HepG2 (cell line): Measurements from ENCODE around the gene CD248. TPM values are rescaled to one million over a fixed set of nuclear protein-coding genes. Genes with fewer than 3 reads are reported as not detected.

Source experiments
- CENPX ChIP-seq: sonication (generic); formaldehyde crosslinking; IDR thresholded peaks from 2 replicates; pipeline ENCODE4 v1.9.0; 2021; ENCODE audit warnings: mild to moderate bottlenecking, missing genetic modification reagents, moderate library complexity
- CHD4 ChIP-seq: fragments of 200-600 bp; sonication (generic); IDR thresholded peaks from 2 replicates; pipeline ENCODE4 v1.7.0; 2017; ENCODE audit warnings: mild to moderate bottlenecking, low read length, borderline replicate concordance
- FOXA1 ChIP-seq, 2 experiments: fragments of 450-650 bp in 1 of 2; sonication (generic) in 1 of 2; formaldehyde crosslinking in 1 of 2; IDR thresholded peaks; 2 replicates each; pipeline versions ENCODE4 v1.4.0 to v1.6.1; 2016 to 2020; ENCODE audit warnings: missing genetic modification reagents in 1 of 2
- MYC ChIP-seq: sonication (generic); formaldehyde crosslinking; IDR thresholded peaks from 2 replicates; pipeline ENCODE4 v1.9.0; 2021; ENCODE audit warnings: missing genetic modification reagents, borderline replicate concordance
- ZFP36L1 ChIP-seq: sonication (generic); formaldehyde crosslinking; IDR thresholded peaks from 2 replicates; pipeline ENCODE4 v1.8.0; 2022; ENCODE audit warnings: mild to moderate bottlenecking, missing genetic modification reagents, moderate library complexity
- ZNF776 ChIP-seq: sonication (generic); formaldehyde crosslinking; IDR thresholded peaks from 2 replicates; pipeline ENCODE4 v1.4.0; 2020; ENCODE audit warnings: mild to moderate bottlenecking, missing genetic modification reagents
- polyA plus RNA-seq, 8 experiments: library from polyadenylated mRNA; depleted of rRNA in 3 of 8; stranded (reverse) in 7 of 8; unstranded in 1 of 8; fragments of >200 nt; fragmentation: Illumina TruSeq in 4 of 8; extraction: Trizol in 4 of 8; gene quantifications; 2 replicates each; pipeline versions ENCODE4 v1.2.1 to v1.2.3, GENCODE V29; 2011 to 2016; ENCODE audit warnings: low read depth in 4 of 8, missing spikeins in 1 of 8, mixed read lengths in 1 of 8; ENCODE audit not compliant: insufficient read depth in 1 of 8
- total RNA-seq, 5 experiments: library from RNA; depleted of rRNA; stranded (reverse); fragments of >200 nt; fragmentation: Illumina TruSeq; extraction: Trizol; gene quantifications; 2 replicates each; pipeline ENCODE4 v1.2.3, GENCODE V29; 2016; ENCODE audit warnings: low read depth in 1 of 5
- TF ChIP-seq, protein P1 (sequence below), 2 experiments: fragments of 450-650 bp in 1 of 2; sonication (generic) in 1 of 2; formaldehyde crosslinking in 1 of 2; IDR thresholded peaks; 2 replicates each; pipeline versions ENCODE4 v1.6.1 to v1.8.0; 2016 to 2022; ENCODE audit warnings: antibody characterized with exemption in 1 of 2, mild to moderate bottlenecking in 1 of 2, missing genetic modification reagents in 1 of 2
- TF ChIP-seq, protein P2 (sequence below), 2 experiments: sonication (generic) in 1 of 2; formaldehyde crosslinking in 1 of 2; IDR thresholded peaks; 2 replicates each; pipeline versions ENCODE4 v1.6.1 to v1.9.0; 2014 to 2022; ENCODE audit warnings: antibody characterized with exemption in 1 of 2, borderline replicate concordance in 1 of 2, inconsistent platforms in 1 of 2, low read depth in 1 of 2, missing genetic modification reagents in 1 of 2
- TF ChIP-seq, protein P3 (sequence below): sonication (generic); formaldehyde crosslinking; IDR thresholded peaks from 2 replicates; pipeline ENCODE4 v1.8.1; 2023; ENCODE audit warnings: mild to moderate bottlenecking, missing genetic modification reagents

CD248 gene
- total and polyA plus RNA-seq, 2 of the 13 experiments (the other 11 are each of a cell fraction or from before 2014, with no cell fraction given): 0.25 to 0.35 TPM

DNA sequence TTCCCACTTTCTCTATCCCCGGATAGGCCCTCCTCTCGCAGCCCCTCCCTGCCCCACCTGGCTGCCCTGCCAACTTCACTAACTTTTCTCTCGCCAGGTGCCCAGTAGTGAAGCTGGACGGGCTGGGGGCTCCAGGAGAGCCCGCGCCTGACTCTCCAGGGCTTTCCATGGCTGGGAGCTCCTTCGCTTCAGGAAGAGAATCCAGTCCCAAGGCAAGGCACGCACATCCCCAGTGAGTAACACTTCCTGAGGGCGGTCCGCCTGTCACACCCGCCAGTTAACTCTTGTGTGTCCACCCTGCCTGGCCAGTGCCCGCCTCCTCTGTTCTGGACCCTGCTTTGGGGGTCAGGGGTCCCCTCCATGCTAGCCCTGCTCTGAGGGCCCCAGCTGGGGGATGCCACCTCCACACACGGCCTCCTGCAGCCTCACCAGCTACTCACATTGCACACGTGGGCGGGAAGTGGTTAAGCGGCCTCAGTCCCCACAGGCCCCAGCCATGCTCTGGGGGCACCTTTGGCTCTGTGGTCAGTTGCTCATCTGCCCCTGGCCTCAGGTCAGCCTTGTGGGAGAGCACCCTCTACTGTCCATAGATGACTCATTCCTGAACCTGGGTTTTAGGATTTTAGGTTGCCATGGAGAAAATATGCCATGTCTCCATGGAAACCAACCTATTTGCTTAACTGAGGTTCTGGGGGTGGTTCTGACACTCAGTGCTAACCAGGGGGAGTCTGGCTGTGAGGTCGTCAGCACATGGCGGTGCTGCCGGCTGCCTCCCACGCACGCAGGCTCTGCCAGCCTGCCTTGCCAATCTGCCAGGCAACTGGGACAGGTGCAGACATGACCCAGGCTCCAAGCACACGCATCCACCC, 19.6 kb upstream of the CD248 start, which contains the start of gene RIN1 (continued):
- TF ChIP-seq, protein P1, sequence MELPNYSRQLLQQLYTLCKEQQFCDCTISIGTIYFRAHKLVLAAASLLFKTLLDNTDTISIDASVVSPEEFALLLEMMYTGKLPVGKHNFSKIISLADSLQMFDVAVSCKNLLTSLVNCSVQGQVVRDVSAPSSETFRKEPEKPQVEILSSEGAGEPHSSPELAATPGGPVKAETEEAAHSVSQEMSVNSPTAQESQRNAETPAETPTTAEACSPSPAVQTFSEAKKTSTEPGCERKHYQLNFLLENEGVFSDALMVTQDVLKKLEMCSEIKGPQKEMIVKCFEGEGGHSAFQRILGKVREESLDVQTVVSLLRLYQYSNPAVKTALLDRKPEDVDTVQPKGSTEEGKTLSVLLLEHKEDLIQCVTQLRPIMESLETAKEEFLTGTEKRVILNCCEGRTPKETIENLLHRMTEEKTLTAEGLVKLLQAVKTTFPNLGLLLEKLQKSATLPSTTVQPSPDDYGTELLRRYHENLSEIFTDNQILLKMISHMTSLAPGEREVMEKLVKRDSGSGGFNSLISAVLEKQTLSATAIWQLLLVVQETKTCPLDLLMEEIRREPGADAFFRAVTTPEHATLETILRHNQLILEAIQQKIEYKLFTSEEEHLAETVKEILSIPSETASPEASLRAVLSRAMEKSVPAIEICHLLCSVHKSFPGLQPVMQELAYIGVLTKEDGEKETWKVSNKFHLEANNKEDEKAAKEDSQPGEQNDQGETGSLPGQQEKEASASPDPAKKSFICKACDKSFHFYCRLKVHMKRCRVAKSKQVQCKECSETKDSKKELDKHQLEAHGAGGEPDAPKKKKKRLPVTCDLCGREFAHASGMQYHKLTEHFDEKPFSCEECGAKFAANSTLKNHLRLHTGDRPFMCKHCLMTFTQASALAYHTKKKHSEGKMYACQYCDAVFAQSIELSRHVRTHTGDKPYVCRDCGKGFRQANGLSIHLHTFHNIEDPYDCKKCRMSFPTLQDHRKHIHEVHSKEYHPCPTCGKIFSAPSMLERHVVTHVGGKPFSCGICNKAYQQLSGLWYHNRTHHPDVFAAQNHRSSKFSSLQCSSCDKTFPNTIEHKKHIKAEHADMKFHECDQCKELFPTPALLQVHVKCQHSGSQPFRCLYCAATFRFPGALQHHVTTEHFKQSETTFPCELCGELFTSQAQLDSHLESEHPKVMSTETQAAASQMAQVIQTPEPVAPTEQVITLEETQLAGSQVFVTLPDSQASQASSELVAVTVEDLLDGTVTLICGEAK (IDR thresholded peaks at IDR 0.05): no peak
- TF ChIP-seq, protein P1 (CRISPR knock-in tag; IDR thresholded peaks at IDR 0.05): peak; percentile 72
- TF ChIP-seq ZFP36L1 (CRISPR knock-in tag) (peak; percentile 30; the same call in 1 of the 2 replicates), CENPX (CRISPR knock-in tag) (no peak), CHD4 (peak; percentile 61; the same call in 1 of the 2 replicates), MYC (CRISPR knock-in tag) (peak; percentile 87), ZNF776 (CRISPR knock-in tag) (no peak), FOXA1 (IDR thresholded peaks at IDR 0.05) (no peak), FOXA1 (CRISPR knock-in tag; IDR thresholded peaks at IDR 0.05) (no peak)
- TF ChIP-seq, protein P2, sequence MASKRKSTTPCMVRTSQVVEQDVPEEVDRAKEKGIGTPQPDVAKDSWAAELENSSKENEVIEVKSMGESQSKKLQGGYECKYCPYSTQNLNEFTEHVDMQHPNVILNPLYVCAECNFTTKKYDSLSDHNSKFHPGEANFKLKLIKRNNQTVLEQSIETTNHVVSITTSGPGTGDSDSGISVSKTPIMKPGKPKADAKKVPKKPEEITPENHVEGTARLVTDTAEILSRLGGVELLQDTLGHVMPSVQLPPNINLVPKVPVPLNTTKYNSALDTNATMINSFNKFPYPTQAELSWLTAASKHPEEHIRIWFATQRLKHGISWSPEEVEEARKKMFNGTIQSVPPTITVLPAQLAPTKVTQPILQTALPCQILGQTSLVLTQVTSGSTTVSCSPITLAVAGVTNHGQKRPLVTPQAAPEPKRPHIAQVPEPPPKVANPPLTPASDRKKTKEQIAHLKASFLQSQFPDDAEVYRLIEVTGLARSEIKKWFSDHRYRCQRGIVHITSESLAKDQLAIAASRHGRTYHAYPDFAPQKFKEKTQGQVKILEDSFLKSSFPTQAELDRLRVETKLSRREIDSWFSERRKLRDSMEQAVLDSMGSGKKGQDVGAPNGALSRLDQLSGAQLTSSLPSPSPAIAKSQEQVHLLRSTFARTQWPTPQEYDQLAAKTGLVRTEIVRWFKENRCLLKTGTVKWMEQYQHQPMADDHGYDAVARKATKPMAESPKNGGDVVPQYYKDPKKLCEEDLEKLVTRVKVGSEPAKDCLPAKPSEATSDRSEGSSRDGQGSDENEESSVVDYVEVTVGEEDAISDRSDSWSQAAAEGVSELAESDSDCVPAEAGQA (IDR thresholded peaks at IDR 0.05; ENCODE audit: low read depth): peak; percentile 55; the same call in 1 of the 2 replicates
- TF ChIP-seq, protein P2 (CRISPR knock-in tag; IDR thresholded peaks at IDR 0.05; ENCODE audit: borderline replicate concordance): no peak
- TF ChIP-seq, protein P3, sequence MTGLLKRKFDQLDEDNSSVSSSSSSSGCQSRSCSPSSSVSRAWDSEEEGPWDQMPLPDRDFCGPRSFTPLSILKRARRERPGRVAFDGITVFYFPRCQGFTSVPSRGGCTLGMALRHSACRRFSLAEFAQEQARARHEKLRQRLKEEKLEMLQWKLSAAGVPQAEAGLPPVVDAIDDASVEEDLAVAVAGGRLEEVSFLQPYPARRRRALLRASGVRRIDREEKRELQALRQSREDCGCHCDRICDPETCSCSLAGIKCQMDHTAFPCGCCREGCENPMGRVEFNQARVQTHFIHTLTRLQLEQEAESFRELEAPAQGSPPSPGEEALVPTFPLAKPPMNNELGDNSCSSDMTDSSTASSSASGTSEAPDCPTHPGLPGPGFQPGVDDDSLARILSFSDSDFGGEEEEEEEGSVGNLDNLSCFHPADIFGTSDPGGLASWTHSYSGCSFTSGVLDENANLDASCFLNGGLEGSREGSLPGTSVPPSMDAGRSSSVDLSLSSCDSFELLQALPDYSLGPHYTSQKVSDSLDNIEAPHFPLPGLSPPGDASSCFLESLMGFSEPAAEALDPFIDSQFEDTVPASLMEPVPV (CRISPR knock-in tag): peak; percentile 70
